GM12801 (cell line): ENCODE results near the gene GALNT2.

ENCODE experiments used
- TF ChIP-seq, protein P1 (sequence below): IDR thresholded peaks from one replicate; pipeline ENCODE4 v1.5.1; 2011; ENCODE audit warnings: control low read depth; ENCODE audit not compliant: insufficient read length; ENCODE audit errors: extremely low read depth

The GALNT2 gene

GRCh38 chr1:230081751-230082150 is 14.7 kb downstream of the GALNT2 start:
- TF ChIP-seq, protein P1, sequence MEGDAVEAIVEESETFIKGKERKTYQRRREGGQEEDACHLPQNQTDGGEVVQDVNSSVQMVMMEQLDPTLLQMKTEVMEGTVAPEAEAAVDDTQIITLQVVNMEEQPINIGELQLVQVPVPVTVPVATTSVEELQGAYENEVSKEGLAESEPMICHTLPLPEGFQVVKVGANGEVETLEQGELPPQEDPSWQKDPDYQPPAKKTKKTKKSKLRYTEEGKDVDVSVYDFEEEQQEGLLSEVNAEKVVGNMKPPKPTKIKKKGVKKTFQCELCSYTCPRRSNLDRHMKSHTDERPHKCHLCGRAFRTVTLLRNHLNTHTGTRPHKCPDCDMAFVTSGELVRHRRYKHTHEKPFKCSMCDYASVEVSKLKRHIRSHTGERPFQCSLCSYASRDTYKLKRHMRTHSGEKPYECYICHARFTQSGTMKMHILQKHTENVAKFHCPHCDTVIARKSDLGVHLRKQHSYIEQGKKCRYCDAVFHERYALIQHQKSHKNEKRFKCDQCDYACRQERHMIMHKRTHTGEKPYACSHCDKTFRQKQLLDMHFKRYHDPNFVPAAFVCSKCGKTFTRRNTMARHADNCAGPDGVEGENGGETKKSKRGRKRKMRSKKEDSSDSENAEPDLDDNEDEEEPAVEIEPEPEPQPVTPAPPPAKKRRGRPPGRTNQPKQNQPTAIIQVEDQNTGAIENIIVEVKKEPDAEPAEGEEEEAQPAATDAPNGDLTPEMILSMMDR = no peak

DNA sequence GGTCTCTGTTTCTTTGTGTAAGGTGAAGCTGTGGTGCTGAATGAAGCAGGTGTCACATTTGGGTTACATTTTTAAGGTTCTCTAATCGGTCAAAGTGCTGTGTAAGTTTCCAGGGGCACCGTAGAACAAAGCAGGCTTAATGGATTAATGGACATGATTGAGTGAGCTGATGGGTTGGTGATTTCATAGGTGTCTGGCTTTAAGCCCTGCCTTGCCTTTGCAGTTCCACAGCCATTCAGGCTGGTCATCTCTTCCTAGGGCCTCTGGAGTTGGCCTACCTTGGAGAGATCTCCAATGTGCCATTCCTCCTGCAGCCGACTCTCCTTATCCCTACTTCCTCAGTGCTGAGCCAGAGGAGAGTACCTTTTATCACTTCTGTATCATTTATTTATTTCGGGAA is 15.2 kb downstream of the GALNT2 start:
- TF ChIP-seq, protein P1 = no peak

GRCh38 chr1:230083053-230083452 is 16.0 kb downstream of the GALNT2 start:
- TF ChIP-seq, protein P1 = no peak

GRCh38 chr1:230083746-230084407 is 16.8 kb downstream of the GALNT2 start:
- TF ChIP-seq, protein P1 = no peak

DNA sequence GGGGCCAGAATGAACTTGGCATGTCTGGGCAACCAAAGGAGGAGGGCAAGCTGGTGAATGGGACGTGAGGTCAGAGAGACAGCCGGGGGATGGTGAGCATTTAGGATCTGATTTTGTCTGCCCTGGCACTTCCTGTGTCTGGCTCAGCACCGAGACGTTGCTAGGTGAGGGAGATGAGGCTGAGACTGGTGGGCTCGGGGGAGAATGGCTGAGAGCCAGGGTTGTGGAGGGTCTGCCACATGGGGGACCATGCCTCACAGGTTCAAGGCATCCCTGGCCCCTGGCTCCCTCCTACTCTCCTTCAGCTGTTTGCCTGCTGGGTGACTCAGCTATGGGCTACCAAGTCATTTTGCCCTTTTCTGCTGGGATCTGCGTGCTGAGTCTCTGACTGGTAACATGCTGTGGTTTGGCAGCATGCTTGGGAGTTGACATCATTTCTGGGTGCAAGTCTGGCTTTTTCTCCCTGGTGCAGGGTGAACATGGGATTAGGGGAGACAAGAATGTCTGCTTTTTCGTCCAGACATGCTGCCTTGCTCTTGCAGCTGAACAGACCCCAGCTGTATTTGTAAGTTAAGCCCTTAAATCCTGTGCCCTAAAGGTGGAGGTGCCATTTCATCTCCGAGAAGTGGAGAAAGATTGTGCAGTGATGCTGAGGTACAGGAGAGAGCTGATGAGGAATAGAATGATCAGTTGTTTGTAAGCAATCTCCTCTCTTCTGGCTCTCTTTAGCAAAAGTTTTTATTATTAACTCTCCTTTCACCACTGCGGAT is 17.6 kb downstream of the GALNT2 start:
- TF ChIP-seq, protein P1 = no peak

DNA sequence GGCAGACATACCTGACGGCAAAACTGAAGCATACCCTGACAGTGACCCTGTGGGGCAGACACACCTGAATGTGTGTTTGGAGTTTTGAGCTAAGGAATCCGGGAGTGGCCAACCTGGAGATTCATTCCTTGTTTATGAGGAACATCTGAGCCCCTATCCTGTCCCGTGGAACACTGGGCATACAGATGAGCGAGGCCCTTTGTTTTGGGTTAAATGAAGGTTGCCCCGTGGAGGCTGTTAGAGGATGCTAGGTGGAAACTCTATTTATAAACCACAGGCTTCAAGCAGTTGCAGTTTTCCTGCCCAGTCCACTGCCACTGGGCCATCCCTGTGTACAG is 18.1 kb downstream of the GALNT2 start:
- TF ChIP-seq, protein P1 = no peak

DNA sequence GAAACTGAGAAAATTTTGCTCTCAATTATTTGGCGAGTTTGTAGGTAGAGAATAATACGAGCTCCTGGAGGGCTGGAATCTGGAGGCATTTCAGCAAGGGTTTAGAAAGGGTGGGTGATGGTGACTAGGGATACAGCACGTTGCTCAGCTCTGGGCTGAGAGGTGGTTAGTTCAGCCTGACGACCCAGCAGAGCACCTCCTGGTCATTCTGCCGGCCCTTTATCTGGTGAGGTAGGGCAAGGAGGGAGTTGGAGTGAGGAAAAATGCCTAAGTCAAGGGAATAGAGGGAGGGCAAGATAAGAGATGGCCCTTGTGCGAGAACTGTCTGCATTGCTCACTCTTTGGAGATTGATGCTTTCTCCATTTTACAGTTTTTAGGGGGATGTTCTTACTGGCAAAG is 19.1 kb downstream of the GALNT2 start:
- TF ChIP-seq, protein P1 = no peak
